RWPE2 (cell line): ENCODE results near the gene ERF.

Experiments used
- ATAC-seq: fragments of 200-7000 bp; cut with Tn5 transposase; 3 replicates; pipeline ENCODE4 v1.9.1; 2021; ENCODE audit warnings: low read depth
- DNase-seq: peaks from one replicate; pipeline ENCODE4 v3.0.0-alpha.2; 2020; ENCODE audit warnings: low spot score
- H3K27ac ChIP-seq: fragments of 450-650 bp; 2 replicates; pipeline ENCODE4 v1.5.1; 2017; ENCODE audit warnings: mild to moderate bottlenecking; ENCODE audit not compliant: poor library complexity, severe bottlenecking
- H3K27me3 ChIP-seq: fragments of 250-450 bp; sonication (Bioruptor Pico); 2 replicates; pipeline ENCODE4 v1.5.1; 2021; ENCODE audit warnings: mild to moderate bottlenecking, moderate library complexity; ENCODE audit not compliant: insufficient read depth, poor library complexity, severe bottlenecking
- H3K36me3 ChIP-seq: fragments of 250-450 bp; sonication (Bioruptor Pico); 2 replicates; pipeline ENCODE4 v1.5.1; 2020; ENCODE audit warnings: low read depth, mild to moderate bottlenecking, moderate library complexity
- H3K4me1 ChIP-seq: fragments of 250-450 bp; sonication (Bioruptor Pico); 2 replicates; pipeline ENCODE4 v1.5.1; 2021; ENCODE audit warnings: mild to moderate bottlenecking, moderate library complexity; ENCODE audit not compliant: insufficient read depth, poor library complexity, severe bottlenecking
- H3K4me3 ChIP-seq: fragments of 250-450 bp; sonication (Bioruptor Pico); 2 replicates; pipeline ENCODE4 v1.5.1; 2021; ENCODE audit warnings: mild to moderate bottlenecking, moderate library complexity; ENCODE audit not compliant: severe bottlenecking
- H3K9me3 ChIP-seq: fragments of 250-450 bp; sonication (Bioruptor Pico); 2 replicates; pipeline ENCODE4 v1.5.1; 2021; ENCODE audit warnings: mild to moderate bottlenecking, moderate library complexity; ENCODE audit not compliant: severe bottlenecking
- CTCF ChIP-seq: fragments of 450-650 bp; IDR thresholded peaks from one replicate; pipeline ENCODE4 v1.5.1; 2017; ENCODE audit warnings: mild to moderate bottlenecking, moderate library complexity; ENCODE audit not compliant: poor library complexity, severe bottlenecking

Gene ERF

GRCh38 chr19:42285541-42285941, 30.6 kb upstream of the ERF start:
- no peak for TF ChIP-seq CTCF
- no peaks in the 10 kb centered on the region for H3K9me3 ChIP-seq
- peaks cover 37% of the 10 kb centered on the region for H3K36me3 ChIP-seq
- H3K4me3 ChIP-seq = no peak overlapping the region
- peak overlapping the region; percentile 97 for H3K27ac ChIP-seq
- no peak for ATAC-seq
- H3K4me1 ChIP-seq = peaks cover 17% of the 10 kb centered on the region
- DNase-seq = no peak
- no peaks in the 10 kb centered on the region for H3K27me3 ChIP-seq

GRCh38 chr19:42284591-42285341, 29.8 kb upstream of the ERF start:
- no peak for TF ChIP-seq CTCF
- H3K27me3 ChIP-seq = no peaks in the 10 kb centered on the region
- peaks cover 29% of the 10 kb centered on the region for H3K36me3 ChIP-seq
- H3K9me3 ChIP-seq = no peaks in the 10 kb centered on the region
- no peak for DNase-seq
- peaks cover 17% of the 10 kb centered on the region for H3K4me1 ChIP-seq
- H3K4me3 ChIP-seq = peak overlapping the region; percentile 91
- H3K27ac ChIP-seq = peak overlapping the region; percentile 97
- no peak for ATAC-seq

- ATAC-seq = no peak
- Histone ChIP-seq H3K4me1 (peaks cover 21% of the 10 kb centered on the region), H3K36me3 (peaks cover 22% of the 10 kb centered on the region), H3K27ac (peak overlapping the region; percentile 97), H3K4me3 (peak overlapping the region; percentile 91), H3K27me3 (no peaks in the 10 kb centered on the region), H3K9me3 (no peaks in the 10 kb centered on the region)
- DNase-seq = no peak
- TF ChIP-seq CTCF = no peak
These were observed 29.2 kb upstream of the ERF start for GRCh38 chr19:42284066-42284501.

GRCh38 chr19:42283188-42284065, 28.5 kb upstream of the ERF start:
- Histone ChIP-seq H3K27me3 (no peaks in the 10 kb centered on the region), H3K9me3 (no peaks in the 10 kb centered on the region), H3K27ac (peak overlapping the region; percentile 97), H3K4me1 (peaks cover 27% of the 10 kb centered on the region), H3K36me3 (peaks cover 18% of the 10 kb centered on the region), H3K4me3 (peak overlapping the region; percentile 91)
- ATAC-seq (peak; percentile 32), DNase-seq (peak; percentile 93)
- TF ChIP-seq CTCF = no peak
